COLO668 (cell line): Measurements from ENCODE around the gene RYR3.

Experiments
- DNase-seq: peaks from one replicate; lab custom pipeline; 2025; ENCODE audit not compliant: unreplicated experiment; lab: John Stamatoyannopoulos, UW

Gene RYR3

GRCh38 chr15:33378866-33379480, 68.2 kb downstream of the RYR3 start:
- DNase-seq, result no peak

GRCh38 chr15:33380406-33380805, 69.6 kb downstream of the RYR3 start:
- DNase-seq, result no peak

GRCh38 chr15:33382491-33382890, 71.7 kb downstream of the RYR3 start:
- no peak for DNase-seq

- DNase-seq, result no peak
Observed at GRCh38 chr15:33384307-33384706, 73.5 kb downstream of the RYR3 start.

- no peak for DNase-seq
Observed at GRCh38 chr15:33392453-33392852, 81.7 kb downstream of the RYR3 start.

GRCh38 chr15:33393546-33393945, 82.8 kb downstream of the RYR3 start:
- no peak for DNase-seq

- no peak for DNase-seq
Observed at GRCh38 chr15:33395321-33395720, 84.6 kb downstream of the RYR3 start.

- no peak for DNase-seq
Observed at GRCh38 chr15:33395846-33396245, 85.1 kb downstream of the RYR3 start.

GRCh38 chr15:33396475-33396874, 85.7 kb downstream of the RYR3 start:
- no peak for DNase-seq

GRCh38 chr15:33398555-33398954, 87.8 kb downstream of the RYR3 start:
- peak; percentile 50 for DNase-seq

- no peak for DNase-seq
Observed at GRCh38 chr15:33400941-33401340, 90.2 kb downstream of the RYR3 start.

GRCh38 chr15:33402600-33402999, 91.8 kb downstream of the RYR3 start:
- no peak for DNase-seq

- no peak for DNase-seq
Observed at GRCh38 chr15:33405096-33405495, 94.3 kb downstream of the RYR3 start.

- no peak for DNase-seq
Observed at GRCh38 chr15:33411596-33412540, 101.1 kb downstream of the RYR3 start.

GRCh38 chr15:33419701-33420100, 108.9 kb downstream of the RYR3 start:
- DNase-seq, result no peak

GRCh38 chr15:33424025-33424424, 113.3 kb downstream of the RYR3 start:
- no peak for DNase-seq

GRCh38 chr15:33425142-33425541, 114.4 kb downstream of the RYR3 start:
- DNase-seq, result no peak

GRCh38 chr15:33430577-33430976, 119.8 kb downstream of the RYR3 start:
- DNase-seq, result no peak

GRCh38 chr15:33433821-33434220, 123.1 kb downstream of the RYR3 start:
- no peak for DNase-seq

GRCh38 chr15:33438396-33438795, 127.6 kb downstream of the RYR3 start:
- no peak for DNase-seq

- no peak for DNase-seq
Observed at GRCh38 chr15:33440900-33441299, 130.1 kb downstream of the RYR3 start.

GRCh38 chr15:33442449-33442848, 131.7 kb downstream of the RYR3 start:
- no peak for DNase-seq
